SU-DHL-6 (cell line): ENCODE measurements around the gene FDPS.

Experiments used
- EZH2phosphoT487 ChIP-seq: fragments of 200-600 bp; sonication (generic), shearing (Covaris generic); conservative IDR thresholded peaks from 2 replicates; pipeline ENCODE4 v1.6.1; 2018; ENCODE audit warnings: mild to moderate bottlenecking, antibody characterized with exemption, low read length, moderate library complexity, mixed read lengths
- TF ChIP-seq, protein P1 (sequence below): fragments of 200-600 bp; sonication (generic); IDR thresholded peaks from one replicate; pipeline ENCODE4 v1.5.1; 2017; ENCODE audit warnings: antibody characterized with exemption, mild to moderate bottlenecking, low read length, moderate library complexity; ENCODE audit not compliant: insufficient read depth, poor library complexity, severe bottlenecking

DNA sequence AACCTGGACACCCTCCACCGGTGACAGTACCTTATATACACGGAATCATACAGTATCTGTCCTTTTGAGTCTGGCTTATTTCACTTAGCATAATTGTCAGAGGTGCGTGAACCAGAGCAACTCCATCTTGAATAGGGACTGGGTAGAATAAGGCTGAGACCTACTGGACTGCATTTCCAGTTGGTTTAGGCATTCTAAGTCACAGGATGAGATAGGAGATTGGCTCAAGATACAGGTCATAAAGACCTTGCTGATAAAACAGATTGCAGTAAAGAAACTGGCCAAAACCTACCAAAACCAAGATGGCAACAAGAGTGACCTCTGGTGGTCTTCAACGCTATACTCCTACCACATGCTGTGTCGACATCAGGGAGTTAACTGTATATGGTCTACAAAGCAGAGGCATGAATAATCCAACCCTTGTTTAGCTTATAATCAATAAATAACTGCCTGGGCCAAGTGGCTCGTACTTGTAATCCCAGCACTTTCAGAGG, 1.4 kb upstream of the FDPS start:
- TF ChIP-seq, protein P1, sequence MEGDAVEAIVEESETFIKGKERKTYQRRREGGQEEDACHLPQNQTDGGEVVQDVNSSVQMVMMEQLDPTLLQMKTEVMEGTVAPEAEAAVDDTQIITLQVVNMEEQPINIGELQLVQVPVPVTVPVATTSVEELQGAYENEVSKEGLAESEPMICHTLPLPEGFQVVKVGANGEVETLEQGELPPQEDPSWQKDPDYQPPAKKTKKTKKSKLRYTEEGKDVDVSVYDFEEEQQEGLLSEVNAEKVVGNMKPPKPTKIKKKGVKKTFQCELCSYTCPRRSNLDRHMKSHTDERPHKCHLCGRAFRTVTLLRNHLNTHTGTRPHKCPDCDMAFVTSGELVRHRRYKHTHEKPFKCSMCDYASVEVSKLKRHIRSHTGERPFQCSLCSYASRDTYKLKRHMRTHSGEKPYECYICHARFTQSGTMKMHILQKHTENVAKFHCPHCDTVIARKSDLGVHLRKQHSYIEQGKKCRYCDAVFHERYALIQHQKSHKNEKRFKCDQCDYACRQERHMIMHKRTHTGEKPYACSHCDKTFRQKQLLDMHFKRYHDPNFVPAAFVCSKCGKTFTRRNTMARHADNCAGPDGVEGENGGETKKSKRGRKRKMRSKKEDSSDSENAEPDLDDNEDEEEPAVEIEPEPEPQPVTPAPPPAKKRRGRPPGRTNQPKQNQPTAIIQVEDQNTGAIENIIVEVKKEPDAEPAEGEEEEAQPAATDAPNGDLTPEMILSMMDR: peak; percentile 42
- TF ChIP-seq EZH2phosphoT487: no peak
